T-cell (primary cell): ENCODE results near the gene SSTR3. TPM values are rescaled to one million over a fixed set of nuclear protein-coding genes. Genes with fewer than 3 reads are reported as not detected.

Experiments
- ATAC-seq, 4 experiments: fragments of 200-7000 bp in 3 of 4; fragments of 150-1000 bp in 1 of 4; cut with Tn5 transposase; replicated peaks in 1 of 4; 1 replicate in 3 of 4; 2 replicates in 1 of 4; pipeline ENCODE4 v1.10.0; 2021; ENCODE audit warnings: moderate library complexity in 3 of 4, mild to moderate bottlenecking in 2 of 4, moderate number of reproducible peaks in 1 of 4
- CTCF ChIA-PET, 2 donors: fragments of 300-600 bp; sonication (Branson Sonifier 250); formaldehyde crosslinking; loops; one replicate each; lab custom pipeline; 2022; ENCODE audit warnings: antibody characterized with exemption in 2 of 2; lab: Charles Lee
- POLR2A ChIA-PET, 2 donors: fragments of 300-600 bp; sonication (Branson Sonifier 250); formaldehyde crosslinking; loops; one replicate each; lab custom pipeline; 2022; ENCODE audit warnings: antibody characterized with exemption in 2 of 2; lab: Charles Lee
- DNase-seq, 35 experiments: peaks; one replicate each; pipeline versions ENCODE4 v3.0.0 to v3.0.0-alpha.2; 2013 to 2023
- H3K27ac ChIP-seq: one replicate; pipeline ENCODE4 v1.5.1; 2013; ENCODE audit warnings: low read length
- H3K27me3 ChIP-seq, 2 experiments: replicated peaks in 1 of 2; 1 replicate in 1 of 2; 2 replicates in 1 of 2; pipeline versions ENCODE4 v1.6.1 to v1.7.0; 2013; ENCODE audit warnings: low read length in 1 of 2, mixed read lengths in 1 of 2; ENCODE audit not compliant: control insufficient read depth in 2 of 2, insufficient read depth in 2 of 2; ENCODE audit errors: extremely low read depth in 1 of 2
- H3K36me3 ChIP-seq, 2 donors: 1 replicate in 1 of 2; 2 replicates in 1 of 2; pipeline versions ENCODE4 v1.6.1 to v1.7.0; 2013; ENCODE audit warnings: low read length in 1 of 2; ENCODE audit not compliant: control insufficient read depth in 2 of 2, insufficient read depth in 1 of 2; ENCODE audit errors: extremely low read depth in 1 of 2
- H3K4me1 ChIP-seq, 2 experiments: 1 replicate in 1 of 2; 2 replicates in 1 of 2; pipeline versions ENCODE4 v1.6.1 to v1.7.0; 2013; ENCODE audit warnings: low read length in 2 of 2, mixed read lengths in 1 of 2; ENCODE audit not compliant: insufficient read depth in 2 of 2, control insufficient read depth in 1 of 2; ENCODE audit errors: extremely low read depth in 1 of 2
- H3K4me3 ChIP-seq, 2 donors: 1 replicate in 1 of 2; 2 replicates in 1 of 2; pipeline versions ENCODE4 v1.5.1 to v1.7.0; 2013; ENCODE audit warnings: mild to moderate bottlenecking in 2 of 2, low read length in 1 of 2, moderate library complexity in 1 of 2; ENCODE audit not compliant: control insufficient read depth in 1 of 2; ENCODE audit errors: extremely low read depth in 1 of 2
- H3K9me3 ChIP-seq: 2 replicates; pipeline ENCODE4 v1.7.0; 2013
- H3K27ac Mint-ChIP-seq, 2 donors: one replicate each; pipeline ENCODE4 v1.8.0; 2020 to 2021; ENCODE audit warnings: mild to moderate bottlenecking in 2 of 2, mixed read lengths in 2 of 2
- H3K27me3 Mint-ChIP-seq, 2 donors: one replicate each; pipeline ENCODE4 v1.8.0; 2021 to 2022; ENCODE audit warnings: mixed read lengths in 2 of 2
- H3K36me3 Mint-ChIP-seq: one replicate; pipeline ENCODE4 v1.8.0; 2021; ENCODE audit warnings: mixed read lengths
- H3K4me1 Mint-ChIP-seq, 3 donors: one replicate each; pipeline ENCODE4 v1.8.0; 2020 to 2022; ENCODE audit warnings: mixed read lengths in 3 of 3, mild to moderate bottlenecking in 1 of 3
- H3K4me3 Mint-ChIP-seq, 3 donors: one replicate each; pipeline ENCODE4 v1.8.0; 2020 to 2022; ENCODE audit warnings: mild to moderate bottlenecking in 3 of 3, mixed read lengths in 3 of 3, moderate library complexity in 3 of 3
- H3K9me3 Mint-ChIP-seq, 3 donors: one replicate each; pipeline ENCODE4 v1.8.0; 2020 to 2022; ENCODE audit warnings: mixed read lengths in 3 of 3
- WGBS: methylation state at CpG from one replicate; pipeline ENCODE4 v1.1.5; 2013; ENCODE audit warnings: missing lambda C conversion rate; ENCODE audit not compliant: insufficient coverage; 5-methylcytosine and 5-hydroxymethylcytosine counted together
- total RNA-seq, 35 experiments: library from RNA in 6 of 35; stranded (reverse) in 6 of 35; fragments of 120-200 nt in 1 of 35; gene quantifications; one replicate each; pipeline versions ENCODE4 v1.2.1 to v1.2.4 and lab custom pipeline; 2013 to 2026

Gene SSTR3
- total RNA-seq, 5 donors from 2014 or later (not counting 1 experiment from before 2014, with no cell fraction given), result 4.6 to 8.7 (median 5.3) TPM

DNA sequence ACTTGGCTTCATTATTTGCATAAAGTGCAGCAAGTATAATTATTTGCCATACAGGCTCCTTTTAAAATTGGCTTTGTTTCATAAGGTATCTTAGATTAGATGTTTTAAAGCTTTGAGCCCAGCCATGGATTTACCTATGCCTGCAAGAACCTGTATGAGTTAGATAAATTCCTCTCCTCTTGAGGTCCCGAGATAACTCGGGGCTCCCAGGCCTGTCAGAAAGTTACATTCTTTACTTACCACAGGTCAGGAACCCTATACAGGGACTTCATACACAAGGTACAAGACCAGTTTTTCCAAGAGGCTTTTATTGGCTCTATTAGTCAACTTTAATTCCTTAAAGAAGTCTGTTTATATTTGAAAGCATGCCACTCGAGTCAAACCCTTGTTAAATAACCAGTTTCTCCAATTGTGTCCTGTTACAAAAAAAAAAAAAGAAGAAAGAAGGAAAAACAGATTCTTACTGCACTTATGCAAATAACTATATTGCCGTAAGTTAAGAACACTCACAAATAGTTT is 22.0 kb downstream of the SSTR3 start:
- WGBS, result 100% methylated on average over 2 of the region's 4 CpGs
- Mint-ChIP-seq H3K9me3 (no peaks in the 10 kb centered on the region), H3K4me3 (no peak overlapping the region), H3K27ac (no peak overlapping the region), H3K27me3 (no peaks in the 10 kb centered on the region), H3K36me3 (peaks cover 4% of the 10 kb centered on the region), H3K4me1 (peaks cover 61 to 69% (median 67%) of the 10 kb centered on the region in 3 donors)
- no peaks in the 10 kb centered on the region for H3K36me3 ChIP-seq
- H3K27me3 ChIP-seq, result no peaks in the 10 kb centered on the region
- H3K4me1 ChIP-seq, result peaks cover 21 to 57% of the 10 kb centered on the region in 2 experiments
- no peak overlapping the region for H3K27ac ChIP-seq
- no peak for DNase-seq
- no peak overlapping the region for H3K4me3 ChIP-seq
- POLR2A ChIA-PET, result interaction anchor here in 1 of 2 donors (0.6 kb wide), 1 partner anchor 26 kb away, joined by 3 read pairs; no protein-coding TSS in a partner anchor
- no peaks in the 10 kb centered on the region for H3K9me3 ChIP-seq
- CTCF ChIA-PET, result interaction anchor here in 1 of 2 donors (0.6 to 0.7 kb wide), 2 partner anchors 412 to 1380 kb away, joined by 3 to 5 read pairs; partner anchors contain the start of gene DMC1
- no peak for ATAC-seq

DNA sequence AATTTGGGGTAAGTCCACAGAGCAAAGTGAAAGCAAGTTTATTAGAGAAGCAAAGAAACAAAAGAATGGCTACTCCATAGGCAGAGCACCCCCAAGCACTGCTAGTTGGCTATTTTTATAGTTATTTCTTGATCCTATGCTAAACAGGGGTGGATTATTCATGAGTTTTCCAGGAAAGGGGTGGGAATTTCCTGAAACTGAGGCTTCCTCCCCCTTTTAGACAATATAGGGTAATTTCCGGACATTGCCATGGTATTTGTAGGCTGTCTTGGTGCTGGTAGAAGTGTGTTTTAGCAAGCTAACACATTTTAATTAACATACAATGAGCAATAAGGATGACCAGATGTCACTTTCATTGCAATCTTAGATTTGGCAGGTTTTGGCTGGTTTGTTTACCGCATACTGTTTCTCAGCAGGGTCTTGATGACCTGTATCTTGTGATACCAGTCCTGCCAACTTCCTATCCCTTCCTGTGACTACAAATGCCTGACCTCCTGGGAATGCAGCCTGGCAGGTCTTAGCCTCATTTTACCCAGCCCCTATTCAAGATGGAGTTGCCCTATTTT is 23.3 kb downstream of the SSTR3 start:
- no peak overlapping the region for H3K4me3 ChIP-seq
- DNase-seq (no peak), ATAC-seq (no peak)
- ChIA-PET POLR2A (no interaction called here), CTCF (no interaction called here)
- H3K9me3 ChIP-seq, result no peaks in the 10 kb centered on the region
- Mint-ChIP-seq H3K4me1 (peaks cover 60 to 63% (median 62%) of the 10 kb centered on the region in 3 donors), H3K36me3 (peaks cover 4% of the 10 kb centered on the region), H3K27ac (peak overlapping the region; percentile 61 to 79), H3K9me3 (no peaks in the 10 kb centered on the region), H3K4me3 (peak overlapping the region in 1 of 3 donors; percentile 40), H3K27me3 (no peaks in the 10 kb centered on the region)
- H3K27ac ChIP-seq, result no peak overlapping the region
- no peaks in the 10 kb centered on the region for H3K27me3 ChIP-seq
- WGBS, result no CpG with 5 or more reads among the region's 2 CpGs
- no peaks in the 10 kb centered on the region for H3K36me3 ChIP-seq
- peaks cover 21 to 62% of the 10 kb centered on the region in 2 experiments for H3K4me1 ChIP-seq

DNA sequence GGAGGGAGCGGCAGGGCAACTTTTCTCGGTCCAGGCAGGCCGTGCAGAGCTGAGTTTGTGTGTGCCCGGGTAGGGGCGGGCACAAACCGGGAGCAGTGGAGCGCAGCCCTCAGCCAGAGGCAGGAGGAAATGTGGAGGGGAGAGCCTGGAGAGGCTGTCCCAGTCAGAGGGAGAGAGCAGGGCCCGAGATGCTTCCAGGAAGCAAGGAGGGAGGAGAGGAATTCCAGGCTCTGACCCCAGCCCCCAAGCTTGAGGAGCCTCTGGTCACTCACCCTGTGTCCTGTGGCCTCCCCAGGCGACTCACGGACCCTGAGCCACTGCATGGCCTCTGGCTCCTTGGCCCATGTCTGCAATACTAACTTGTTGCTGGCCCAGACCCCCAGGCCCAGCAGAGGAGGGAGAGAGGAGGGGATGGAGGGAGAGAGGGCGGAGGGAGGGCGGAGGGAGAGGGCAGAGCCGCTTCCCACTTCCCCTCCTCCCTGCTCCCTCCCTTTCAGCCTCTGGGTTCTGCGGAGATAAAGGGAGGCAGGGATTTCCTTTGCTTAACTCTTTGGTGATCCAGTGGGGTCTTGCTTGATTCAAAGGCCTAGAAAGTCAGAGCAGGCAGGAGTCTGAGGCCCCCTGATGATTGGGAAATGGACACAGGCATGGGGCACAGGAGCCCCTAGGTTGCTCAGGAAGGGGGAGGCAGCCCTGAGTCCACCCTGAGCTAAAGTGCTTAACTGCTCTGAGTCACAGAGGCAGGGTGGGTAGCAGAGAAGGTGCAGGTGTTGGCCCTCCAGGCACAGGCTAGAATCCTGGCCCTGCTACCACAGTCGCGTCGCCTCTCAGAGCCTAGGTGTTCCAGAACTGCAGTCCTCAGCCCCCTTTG is 24.2 kb downstream of the SSTR3 start, which contains the start of gene C1QTNF6:
Gene C1QTNF6 (minus strand): TSS at position 357 of the 871 bp plus-strand sequence. CDS start 34 bp downstream, at position 323.
- H3K9me3 Mint-ChIP-seq, result no peaks in the 10 kb centered on the region
- H3K4me1 ChIP-seq, result peaks cover 19 to 62% of the 10 kb centered on the region in 2 experiments
- no peak within 1 kb of the TSS for H3K4me3 ChIP-seq
- H3K4me3 Mint-ChIP-seq, result peak within 1 kb of the TSS in 1 of 3 donors; percentile 40
- DNase-seq (no peak), ATAC-seq (no peak)
- peaks cover 4% of the 10 kb centered on the region for H3K36me3 Mint-ChIP-seq
- peak within 1 kb of the TSS; percentile 71 to 79 for H3K27ac Mint-ChIP-seq
- H3K9me3 ChIP-seq, result no peaks in the 10 kb centered on the region
- H3K27ac ChIP-seq, result peak within 1 kb of the TSS; percentile 25
- no peaks in the 10 kb centered on the region for H3K27me3 Mint-ChIP-seq
- H3K27me3 ChIP-seq, result no peaks in the 10 kb centered on the region
- peaks cover 57 to 62% (median 59%) of the 10 kb centered on the region in 3 donors for H3K4me1 Mint-ChIP-seq
- 97% methylated on average over 12 of the region's 17 CpGs for whole genome bisulfite sequencing
- POLR2A ChIA-PET, result no interaction called here
- CTCF ChIA-PET, result no interaction called here
- H3K36me3 ChIP-seq, result no peaks in the 10 kb centered on the region

DNA sequence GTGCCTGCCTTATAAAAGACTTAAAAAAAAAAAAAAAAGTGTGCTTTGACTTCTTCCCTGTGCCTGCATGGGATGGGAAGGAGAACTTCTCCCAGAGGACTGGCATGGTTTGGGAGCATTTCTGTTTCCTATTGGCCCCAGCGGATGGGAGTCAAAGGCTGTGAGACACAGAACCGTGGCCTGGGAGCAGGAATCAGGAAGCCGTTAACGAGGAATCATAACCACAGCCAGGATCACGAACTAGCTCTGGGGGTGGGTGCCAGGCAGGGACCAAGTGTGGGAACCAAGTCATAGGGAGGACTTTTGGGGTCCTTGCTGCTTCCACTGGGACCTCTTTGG is 24.8 kb downstream of the SSTR3 start:
- Histone ChIP-seq H3K27me3 (no peaks in the 10 kb centered on the region), H3K4me1 (peaks cover 19 to 63% of the 10 kb centered on the region in 2 experiments), H3K4me3 (no peak overlapping the region), H3K9me3 (no peaks in the 10 kb centered on the region), H3K36me3 (no peaks in the 10 kb centered on the region), H3K27ac (no peak overlapping the region)
- Mint-ChIP-seq H3K27ac (peak overlapping the region; percentile 69 to 71), H3K9me3 (no peaks in the 10 kb centered on the region), H3K4me3 (peak overlapping the region in 1 of 3 donors; percentile 40), H3K27me3 (no peaks in the 10 kb centered on the region), H3K36me3 (peaks cover 4% of the 10 kb centered on the region), H3K4me1 (peaks cover 51 to 56% (median 54%) of the 10 kb centered on the region in 3 donors)
- DNase-seq (no peak), ATAC-seq (no peak)
- POLR2A ChIA-PET, result interaction anchor here in 1 of 2 donors (0.7 kb wide), 1 partner anchor 470 kb away, joined by 3 read pairs; no protein-coding TSS in a partner anchor
- WGBS, result 82% methylated on average over 5 of the region's 5 CpGs
- CTCF ChIA-PET, result no interaction called here

DNA sequence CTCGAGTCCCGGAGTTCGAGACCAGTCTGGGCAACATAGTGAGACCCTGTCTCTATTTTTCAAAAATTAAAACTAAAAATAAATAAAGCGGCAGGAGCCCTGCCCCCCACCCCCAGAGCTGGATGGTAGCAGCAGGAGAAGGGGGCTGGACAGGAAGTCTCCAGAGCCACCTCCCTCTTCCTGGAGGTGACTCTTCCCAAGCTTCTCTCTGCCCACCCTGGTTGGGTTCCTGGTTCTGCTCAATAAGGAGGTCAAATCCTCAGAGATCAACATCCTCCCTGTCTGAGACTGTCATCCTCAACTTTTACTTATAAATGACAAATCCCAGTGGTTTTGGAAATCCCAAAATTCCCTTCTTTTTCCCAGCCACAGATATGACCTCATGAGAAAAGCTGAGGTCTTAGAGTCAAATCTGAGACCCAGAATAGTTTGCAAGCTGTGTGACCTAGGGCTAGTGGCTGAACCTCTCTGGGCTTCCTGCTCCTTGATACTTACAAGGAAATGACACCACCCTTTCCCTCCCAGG is 25.2 kb downstream of the SSTR3 start:
- Mint-ChIP-seq H3K4me3 (peak overlapping the region in 2 of 3 donors; percentile 63 to 71), H3K27ac (peak overlapping the region; percentile 89 to 94), H3K9me3 (no peaks in the 10 kb centered on the region), H3K4me1 (peaks cover 50 to 55% (median 52%) of the 10 kb centered on the region in 3 donors), H3K36me3 (peaks cover 4% of the 10 kb centered on the region), H3K27me3 (no peaks in the 10 kb centered on the region)
- H3K27me3 ChIP-seq, result no peaks in the 10 kb centered on the region
- ATAC-seq (no peak), DNase-seq (no peak)
- H3K4me3 ChIP-seq, result peak overlapping the region in 1 of 2 donors; percentile 25
- ChIA-PET CTCF (no interaction called here), POLR2A (interaction anchor here (0.7 to 1.0 kb wide), 2 partner anchors 65 to 471 kb away, joined by 3 read pairs; no protein-coding TSS in a partner anchor)
- H3K4me1 ChIP-seq, result peaks cover 19 to 63% of the 10 kb centered on the region in 2 experiments
- peak overlapping the region; percentile 25 for H3K27ac ChIP-seq
- no CpG with 5 or more reads among the region's 4 CpGs for WGBS
- H3K36me3 ChIP-seq, result no peaks in the 10 kb centered on the region
- no peaks in the 10 kb centered on the region for H3K9me3 ChIP-seq
